Activated gamma-delta T cell treated with anti-CD3 and anti-CD28 coated beads, Interleukin-2, amount 50 U/mL, for 16 hours (primary cell): Measurements from ENCODE around the gene IGF2BP2.
A peak's percentile ranks its signal among the peaks of the same experiment; 100 is the strongest.
"Not testable (repeated sequence)": the region's sequence is repeated elsewhere in the genome, so short reads cannot be mapped to it uniquely, and the experiment has no call there.

Source experiments
- DNase-seq: peaks from one replicate; pipeline ENCODE4 v3.0.0-alpha.2; 2020; ENCODE audit warnings: low read depth

IGF2BP2 gene

DNA sequence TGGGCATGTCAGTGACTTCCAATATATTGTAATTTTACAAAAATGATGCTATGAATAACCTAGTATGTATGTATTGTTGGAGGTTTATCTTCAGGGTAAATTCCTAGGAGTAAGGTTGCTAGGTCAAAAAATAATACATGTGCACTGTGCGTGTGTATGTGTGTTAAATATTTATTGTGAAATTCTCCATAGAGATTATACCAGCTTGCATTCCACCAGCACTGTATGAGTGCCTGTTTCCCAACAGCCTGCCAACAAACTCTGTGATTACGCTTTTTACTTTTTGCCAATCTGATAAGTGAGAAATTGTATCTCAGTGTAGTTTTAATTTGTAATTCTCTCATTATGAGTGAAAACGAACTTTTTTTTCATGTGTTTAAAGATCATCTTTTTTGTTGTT lies 12.6 kb upstream of the IGF2BP2 start:
- no peak for DNase-seq

DNA sequence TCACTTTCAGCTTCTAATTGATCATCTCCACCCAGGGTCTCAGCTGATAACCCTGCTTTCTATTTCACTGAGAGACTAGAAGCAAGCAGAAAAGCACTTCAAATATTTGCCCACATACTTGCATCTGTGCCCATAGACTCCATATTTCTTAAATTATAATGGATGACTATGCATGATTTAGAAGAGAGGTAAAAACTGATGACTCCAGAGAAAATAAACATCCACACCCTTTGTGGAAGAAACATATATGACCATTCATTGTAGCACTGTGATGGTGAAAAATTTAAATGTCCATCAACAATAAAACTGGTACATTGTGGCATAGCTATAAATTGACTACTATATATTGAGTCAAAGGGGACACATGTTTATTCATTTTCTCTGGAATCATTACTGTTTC lies 7.1 kb upstream of the IGF2BP2 start:
- no peak for DNase-seq

DNA sequence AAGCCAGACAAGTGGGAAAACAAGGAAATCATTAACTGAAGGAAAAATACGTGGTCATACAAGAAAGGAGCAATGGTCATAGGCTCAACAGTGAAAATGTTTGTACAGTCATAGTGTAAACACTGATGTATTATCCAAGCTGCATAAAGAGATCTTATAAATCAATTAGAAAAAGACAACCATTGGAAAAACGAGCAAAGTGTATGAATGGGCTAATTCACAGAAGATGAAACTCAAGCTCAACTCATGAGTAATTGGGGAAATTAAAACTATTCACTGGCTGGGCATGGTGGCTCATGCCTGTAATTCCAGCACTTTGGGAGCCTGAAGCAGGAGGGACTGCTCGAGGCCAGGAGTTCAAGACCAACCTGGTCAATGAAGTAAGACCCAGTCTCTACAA lies 6.4 kb upstream of the IGF2BP2 start:
- no peak for DNase-seq

DNA sequence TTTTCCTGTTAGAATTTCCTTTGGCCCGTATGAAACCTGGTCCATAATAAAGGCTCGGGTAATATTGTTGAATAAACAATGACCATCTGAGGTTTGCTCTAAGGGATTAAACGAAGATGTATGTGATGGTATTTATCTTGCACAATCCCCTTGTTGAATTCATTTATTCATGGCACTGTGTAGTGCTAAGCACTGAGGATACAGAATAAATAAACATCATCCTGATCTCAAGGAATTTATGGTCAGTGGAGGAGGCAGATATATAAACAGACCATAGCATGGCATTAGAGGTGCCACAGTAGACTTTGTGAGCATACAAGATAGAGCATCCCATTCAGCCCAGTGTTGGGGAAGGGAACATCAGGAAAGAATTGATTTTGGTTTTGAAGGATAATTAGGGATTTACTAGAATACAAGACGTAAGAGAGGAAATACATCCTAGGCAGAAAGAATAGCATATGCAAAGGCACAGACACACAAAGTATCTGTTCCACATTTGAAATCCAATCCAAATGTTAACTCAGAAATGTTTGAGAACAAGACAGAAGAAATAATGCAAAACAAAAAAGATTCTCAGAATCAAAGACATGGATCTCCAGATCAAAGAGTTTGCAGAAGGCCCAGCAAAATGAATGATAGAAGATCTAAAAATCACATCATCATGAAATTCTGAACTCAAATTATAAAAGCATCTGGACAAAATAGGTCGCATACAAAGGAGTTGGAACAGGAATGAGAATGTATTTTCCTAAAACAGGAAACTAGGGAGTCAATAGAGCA lies 5.4 kb upstream of the IGF2BP2 start:
- DNase-seq, result no peak

DNA sequence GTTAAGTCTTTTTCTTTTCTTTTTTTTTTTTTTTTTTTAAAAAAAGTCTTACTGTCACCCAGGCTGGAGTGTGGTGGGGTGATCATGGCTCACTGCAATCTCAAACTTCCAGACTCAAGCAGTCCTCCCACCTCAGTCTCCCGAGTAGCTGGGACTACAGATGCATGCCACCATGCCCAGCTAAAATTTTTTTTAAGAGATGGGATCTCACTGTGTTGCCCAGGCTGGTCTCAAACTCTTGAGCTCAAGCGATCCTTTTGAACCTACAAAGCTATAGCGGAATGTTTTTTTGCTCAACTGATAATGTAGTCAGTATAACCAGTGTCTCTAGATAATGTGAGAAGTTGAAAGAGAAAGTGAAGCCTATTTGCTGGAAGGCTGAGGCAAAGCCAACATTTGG lies 3.9 kb upstream of the IGF2BP2 start:
- DNase-seq, result no peak

DNA sequence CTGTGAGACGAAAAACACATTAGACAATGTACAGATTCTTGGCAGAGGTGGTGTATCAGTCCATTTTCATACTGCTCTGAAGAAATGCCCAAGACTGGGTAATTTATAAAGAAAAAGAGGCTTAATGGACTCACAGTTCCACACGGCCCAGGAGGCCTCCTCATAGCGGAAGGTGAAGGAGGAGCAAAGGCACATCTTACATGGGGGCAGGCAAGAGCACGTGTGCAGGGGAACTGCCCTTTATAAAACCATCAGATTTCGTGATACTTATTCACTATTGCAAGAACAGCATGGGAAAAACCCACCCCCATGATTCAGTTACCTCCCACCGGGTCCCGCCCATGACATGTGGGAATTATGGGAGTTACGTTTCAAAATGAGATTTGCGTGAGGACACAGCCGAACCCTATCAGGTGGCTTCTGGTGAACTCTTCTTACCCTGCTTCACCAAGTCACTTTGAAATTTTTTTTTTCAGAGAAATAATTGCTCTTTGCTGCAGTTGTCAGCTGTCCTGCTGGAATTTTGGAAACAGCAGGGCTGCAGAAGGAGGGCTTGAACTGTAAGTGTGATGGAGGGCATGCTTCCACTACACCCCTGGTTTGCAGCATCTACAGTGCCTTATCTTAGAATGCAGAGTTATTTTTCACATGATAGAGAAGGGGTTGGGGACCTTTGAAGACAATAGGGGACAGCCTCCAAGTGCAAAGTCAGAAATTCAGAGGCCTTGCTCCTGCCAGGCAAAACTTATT lies 2.9 kb upstream of the IGF2BP2 start:
- DNase-seq, result no peak

DNA sequence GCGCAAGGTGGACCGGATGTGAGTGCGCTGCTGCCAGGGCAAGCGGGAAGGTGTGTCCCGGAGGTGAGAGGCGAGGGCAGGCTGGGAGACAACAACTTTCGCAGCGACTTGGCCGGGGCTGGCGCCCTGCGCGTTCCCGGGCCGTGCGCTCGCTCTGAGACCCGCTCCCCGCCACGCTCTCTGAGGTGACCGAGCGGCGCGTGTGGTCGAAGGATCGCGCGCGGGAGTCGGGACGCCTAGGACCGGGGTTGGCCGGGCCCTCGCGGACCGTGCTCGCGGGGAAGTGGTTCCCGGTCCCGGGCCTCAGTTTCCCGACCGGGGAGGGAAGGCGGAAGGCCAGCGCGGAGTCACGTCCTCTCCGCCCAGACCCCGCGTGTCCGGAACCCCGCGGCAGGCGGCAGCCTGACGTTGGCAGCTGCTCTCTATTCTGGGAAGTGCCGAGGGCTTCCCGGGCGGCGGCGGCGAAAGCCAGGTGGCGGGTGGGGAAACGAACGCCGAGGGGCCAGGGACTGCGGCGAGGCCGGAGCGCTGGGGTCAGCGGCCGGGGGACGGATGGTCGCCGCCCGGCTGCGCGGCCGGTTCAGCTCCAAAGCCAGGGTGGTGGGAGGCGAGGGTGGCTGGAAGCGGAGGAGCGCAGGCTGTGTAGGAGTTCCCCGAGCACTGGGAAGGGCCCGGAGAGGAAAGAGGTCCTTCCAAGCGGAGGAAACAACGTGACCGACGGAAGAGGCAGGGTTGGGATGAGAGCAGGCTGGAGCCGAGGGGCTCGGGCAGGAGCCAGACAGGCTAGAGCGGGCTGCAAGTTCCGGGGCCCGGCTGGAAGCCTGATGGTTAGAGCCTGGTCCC lies 1.0 kb upstream of the IGF2BP2 start:
- peak; percentile 14 for DNase-seq

DNA sequence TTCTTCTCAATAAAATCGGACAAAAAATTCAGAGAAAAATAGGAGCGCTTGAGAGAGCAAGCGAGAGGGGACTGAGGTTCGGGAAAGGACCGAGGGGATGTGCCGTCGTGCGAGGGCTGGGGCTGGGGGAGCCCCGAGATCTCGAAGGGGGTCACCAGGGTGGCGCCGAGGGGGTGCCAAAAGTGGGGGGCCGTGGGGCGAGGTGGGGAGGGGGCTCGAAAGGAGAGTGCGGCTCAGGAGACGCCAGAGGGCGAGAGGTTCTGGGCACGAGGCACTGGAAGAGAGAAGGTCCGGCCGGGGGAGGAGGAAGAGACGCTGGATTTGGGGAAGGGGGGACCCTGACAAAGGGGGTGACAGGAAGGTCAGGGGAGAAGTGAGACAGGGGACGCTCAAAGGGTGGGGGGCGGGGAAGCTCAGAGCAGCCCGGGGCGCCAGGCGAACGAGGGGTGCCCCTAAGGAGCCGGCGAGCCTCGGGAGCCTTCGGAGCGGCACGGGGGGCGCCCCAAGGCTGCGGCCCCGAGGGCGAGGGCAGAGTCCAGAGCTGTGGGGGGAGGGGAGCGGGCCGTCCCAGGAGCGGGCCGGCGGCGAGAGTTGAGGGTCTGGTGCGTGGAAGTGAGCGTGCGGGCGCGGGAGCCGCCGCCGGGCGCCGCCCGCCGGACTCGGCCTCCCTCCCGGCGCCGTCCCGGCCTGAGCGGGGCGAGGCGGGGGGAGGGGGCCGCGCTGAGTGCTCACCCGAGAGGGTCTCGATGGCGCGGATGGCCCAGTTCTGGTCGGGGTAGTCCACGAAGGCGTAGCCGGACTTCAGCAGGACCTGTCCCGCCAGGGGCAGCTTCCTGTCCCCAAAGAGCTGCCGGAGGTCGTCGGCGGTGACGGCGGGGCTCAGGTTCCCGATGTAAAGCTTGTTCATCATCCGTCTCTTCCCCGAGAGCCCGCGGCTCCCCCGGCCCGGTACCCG lies 514 bp downstream of the IGF2BP2 start:
- DNase-seq, result no peak

DNA sequence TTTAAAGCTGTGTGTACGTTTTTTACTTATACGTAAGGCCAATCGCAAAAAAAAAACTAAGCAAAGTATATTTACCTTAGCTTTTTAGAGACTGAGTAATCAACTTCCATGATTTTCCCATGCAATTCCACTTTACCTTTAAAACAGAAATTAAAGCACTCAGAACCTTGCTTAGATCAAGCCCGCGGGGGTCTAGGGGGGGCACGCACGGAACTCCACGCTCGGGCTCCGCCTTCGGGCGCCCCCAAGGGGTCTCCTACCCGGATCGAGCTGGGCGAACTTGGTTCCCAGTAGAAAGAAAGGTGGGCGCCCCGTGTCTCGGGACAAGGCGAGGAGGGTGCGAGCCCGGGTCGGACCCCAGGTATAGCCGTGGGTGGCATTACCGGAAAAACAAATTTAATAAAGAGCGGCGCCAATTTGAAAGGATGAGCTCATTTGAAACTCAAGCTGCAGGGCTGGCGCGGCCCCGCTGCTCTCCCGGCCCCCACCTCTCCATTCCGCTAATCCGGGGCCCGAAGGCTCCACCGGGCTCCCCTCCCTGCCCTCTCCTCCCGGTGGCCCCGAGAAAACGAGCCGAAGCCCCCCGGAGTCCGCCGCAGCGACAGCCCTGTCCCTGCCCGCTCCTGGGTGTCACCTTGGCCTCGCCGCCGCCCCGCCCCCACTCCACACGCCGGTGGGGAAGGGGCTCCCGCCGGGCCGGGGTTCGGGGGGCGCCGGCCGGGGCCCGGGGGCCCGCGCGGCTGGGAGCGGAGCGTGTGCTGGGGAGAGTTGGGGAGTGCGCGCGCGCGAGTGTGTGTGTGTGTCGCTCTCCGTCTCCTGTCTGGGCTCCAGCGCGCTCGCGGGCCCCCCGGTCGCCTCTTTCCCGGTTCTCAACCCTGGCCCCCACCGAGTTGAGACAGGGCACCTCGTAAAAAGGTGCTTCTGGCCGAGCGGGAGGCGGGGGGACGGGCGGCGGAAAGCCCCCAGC lies 1.5 kb downstream of the IGF2BP2 start:
- DNase-seq, result no peak

DNA sequence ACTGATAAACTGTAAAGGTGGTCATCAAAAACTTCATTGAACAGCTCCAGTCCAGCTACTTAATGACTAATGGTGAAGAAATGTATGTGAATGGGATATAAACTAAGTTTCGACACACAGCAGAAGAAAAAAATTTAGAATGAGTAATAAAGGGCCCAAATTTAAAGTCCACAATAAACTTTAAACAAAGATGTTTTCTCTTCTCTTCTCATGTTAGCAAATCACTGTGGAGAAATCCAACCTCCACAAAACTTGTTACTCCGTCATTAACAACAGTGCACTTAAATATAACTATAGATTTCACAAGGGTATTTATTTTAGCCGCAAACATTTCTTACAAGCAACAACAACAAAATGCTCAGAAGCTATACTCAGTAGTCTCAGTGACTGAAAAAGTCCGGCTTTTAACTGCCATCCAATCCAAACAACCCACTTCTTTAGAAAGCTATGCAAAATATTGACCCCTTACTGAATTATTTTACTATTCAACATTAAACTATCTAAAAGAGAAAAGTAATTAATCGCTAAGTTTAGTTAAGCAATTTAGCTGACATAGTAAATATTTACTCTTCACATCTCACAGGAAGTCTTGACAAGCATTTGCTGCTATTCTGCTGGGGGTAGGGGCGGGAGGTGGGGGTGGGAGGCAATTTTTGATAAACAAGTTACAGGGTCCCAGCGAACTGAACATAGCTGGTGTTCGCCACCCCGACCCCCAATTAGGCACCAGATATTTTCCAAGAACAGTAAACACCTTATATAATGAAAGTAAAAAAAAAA lies 2.4 kb downstream of the IGF2BP2 start:
- DNase-seq, result no peak

DNA sequence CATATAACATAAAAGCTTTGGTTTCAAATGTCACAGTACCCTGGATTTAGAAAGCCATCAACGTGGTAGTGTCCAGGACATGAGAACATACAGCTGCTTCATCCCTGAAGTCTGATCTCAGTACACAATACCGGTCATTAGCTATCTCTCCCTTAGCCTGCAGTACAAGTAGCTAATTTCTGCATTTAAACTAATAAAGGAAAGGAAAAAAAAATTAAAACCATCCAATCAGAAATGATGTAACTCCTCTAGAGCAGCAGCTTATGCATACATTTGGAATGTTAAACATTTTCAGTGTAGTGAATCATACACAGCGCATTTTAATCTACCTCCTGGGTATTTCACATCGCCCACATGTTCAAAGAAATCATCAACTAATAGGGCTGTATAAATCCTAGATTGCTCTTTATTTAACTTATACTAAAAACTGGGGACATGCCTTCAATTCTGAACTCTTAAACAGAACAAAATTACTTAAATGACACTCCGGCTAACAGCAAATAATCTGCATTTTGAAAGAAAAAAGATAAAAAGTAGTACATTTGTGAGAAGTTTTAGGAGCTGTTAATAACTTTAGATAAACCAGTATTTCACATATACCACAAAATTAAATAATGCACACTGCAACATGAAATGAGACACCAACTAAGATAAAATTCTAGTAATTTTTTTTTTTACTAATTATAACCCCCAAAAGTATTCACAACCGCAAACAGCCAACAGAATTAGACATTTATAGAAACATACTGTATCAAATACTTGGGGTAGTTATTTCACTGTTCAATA lies 3.7 kb downstream of the IGF2BP2 start:
- no peak for DNase-seq

DNA sequence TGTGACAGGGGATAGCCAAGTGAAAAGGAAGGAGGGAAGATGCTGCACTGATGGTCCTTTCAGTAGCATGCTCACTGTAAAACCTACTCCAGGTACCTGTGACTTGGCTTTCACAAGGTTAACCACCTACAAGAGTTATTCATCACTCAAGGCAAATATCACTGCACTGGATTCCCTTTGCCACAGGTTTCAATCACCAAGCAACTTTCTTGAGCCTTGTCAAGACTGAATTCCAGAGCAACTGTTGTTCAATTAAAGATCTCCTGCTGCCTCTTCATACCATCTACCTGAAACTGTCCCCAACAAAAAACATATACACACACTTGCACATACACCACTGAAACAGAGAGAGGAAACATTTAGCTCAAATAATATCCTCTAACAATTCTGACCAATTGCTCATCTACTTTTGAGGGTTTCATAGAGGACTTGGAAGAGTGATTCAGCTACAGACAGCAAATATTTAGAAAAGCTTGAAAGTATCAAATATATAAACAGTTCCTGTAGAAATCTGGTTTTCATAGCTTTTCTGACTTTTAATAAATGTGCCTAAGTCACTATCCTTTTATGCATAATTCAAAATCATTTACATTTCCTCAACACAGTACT lies 6.5 kb downstream of the IGF2BP2 start:
- DNase-seq, result no peak

DNA sequence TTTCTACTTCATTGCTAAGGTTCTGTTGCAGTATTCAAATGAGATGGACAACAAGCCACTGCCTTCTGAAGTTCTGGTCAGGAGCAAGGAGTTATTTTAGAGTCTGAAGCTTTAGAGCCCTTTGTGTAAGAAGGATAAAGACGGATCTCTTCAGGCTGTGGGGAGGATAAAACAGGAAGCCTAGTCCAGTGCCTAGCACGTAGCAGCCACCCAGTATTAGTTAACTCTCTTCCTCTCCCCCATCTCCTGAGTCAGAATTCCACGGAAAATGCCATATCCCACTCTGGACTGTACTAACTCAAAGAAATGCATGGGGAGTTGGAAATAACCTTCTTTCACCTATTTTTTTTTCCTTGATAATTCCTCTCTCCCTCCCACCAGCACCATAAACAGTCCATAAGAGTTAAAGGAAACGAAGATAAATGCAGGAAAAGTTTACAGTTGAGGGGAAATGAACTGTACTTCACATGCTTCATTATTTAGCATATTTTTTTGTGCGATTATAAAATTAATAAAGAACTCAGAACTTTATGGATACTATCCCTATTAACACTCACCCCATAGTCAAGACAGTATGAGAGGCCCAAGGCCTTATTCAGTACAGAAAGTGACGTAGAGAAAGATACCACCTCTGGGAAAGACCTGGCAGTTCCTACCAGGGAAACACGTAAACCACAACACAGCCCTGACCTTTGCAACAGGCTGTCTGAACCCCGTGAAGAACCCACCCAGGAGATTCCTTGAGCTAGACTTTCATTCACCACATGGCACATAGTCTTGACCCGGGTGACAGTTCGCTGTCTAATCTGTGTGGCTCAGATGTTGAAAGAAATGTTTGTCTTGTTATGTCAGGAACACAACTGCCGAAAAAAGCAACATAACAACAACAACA lies 9.2 kb downstream of the IGF2BP2 start:
- no peak for DNase-seq

DNA sequence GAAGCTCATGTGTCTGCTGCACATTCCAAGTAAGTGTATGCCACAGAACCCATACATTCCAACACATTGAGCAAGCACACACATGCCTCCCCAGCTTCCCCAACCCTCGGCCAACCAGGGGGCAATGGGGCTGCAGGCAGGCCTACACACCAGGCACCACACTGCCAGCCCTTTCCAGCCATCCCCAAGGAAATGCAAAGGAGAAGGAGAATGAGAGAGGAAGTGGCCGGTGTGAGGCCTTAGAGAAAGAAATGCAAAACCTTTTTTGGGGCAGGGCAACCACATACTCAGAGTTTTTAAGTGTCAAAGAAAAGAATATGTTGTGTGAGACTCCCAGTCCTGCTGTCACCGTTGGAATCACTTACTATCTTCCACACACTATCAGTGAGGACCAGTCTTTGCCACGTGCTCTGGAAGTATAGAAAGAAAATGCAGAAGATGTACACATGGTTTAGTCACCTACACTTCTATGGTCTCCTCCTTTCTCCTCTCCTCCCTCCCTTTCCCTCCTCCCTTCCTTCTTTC lies 11.1 kb downstream of the IGF2BP2 start:
- no peak for DNase-seq

DNA sequence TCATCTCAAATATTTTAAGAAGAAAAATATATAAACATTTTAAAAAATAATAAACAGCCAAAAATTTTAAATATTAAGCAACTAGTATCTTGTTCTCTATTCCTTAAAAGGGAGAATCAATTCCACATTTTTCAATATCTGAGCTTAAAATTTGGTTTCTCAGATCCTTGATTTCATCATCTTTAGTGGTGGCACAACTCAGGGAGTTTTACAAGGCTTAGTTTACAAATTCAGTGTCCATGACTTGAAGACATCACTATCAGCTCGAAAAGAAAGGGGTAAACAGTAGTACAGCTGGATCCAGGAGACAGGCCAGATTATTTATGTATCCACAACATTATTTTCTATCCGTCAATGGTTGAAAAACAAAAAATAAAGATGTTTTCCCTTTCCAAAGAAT lies 11.6 kb downstream of the IGF2BP2 start:
- no peak for DNase-seq

DNA sequence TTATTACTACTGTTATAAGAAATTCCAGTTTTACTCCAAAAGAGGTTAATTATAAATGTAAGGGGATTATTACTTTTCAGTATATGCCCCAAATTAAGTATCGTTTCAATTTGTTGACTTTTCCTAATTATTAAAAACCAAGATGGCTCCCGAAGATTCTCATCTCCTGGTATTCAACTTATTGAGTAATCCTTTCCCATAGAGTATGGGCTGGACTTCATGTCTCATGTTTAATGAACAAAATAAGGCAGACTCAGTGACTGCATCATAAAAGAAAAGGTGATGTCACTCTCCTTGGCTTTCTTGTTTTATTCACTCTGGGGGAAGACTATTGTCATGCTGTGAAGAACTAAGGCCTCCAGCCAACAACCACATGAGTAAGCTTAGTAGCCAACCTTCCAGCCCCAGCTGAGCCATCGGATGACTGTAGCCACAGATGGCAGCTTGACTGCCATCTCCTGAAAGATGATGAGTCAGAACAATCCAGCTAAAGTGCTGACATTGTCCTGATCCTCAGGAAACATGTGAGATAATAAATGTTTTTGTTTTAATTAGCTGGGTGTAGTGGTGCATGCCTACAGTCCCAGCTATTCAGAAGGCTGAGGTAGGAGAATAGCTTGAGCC lies 17.3 kb downstream of the IGF2BP2 start:
- no peak for DNase-seq

DNA sequence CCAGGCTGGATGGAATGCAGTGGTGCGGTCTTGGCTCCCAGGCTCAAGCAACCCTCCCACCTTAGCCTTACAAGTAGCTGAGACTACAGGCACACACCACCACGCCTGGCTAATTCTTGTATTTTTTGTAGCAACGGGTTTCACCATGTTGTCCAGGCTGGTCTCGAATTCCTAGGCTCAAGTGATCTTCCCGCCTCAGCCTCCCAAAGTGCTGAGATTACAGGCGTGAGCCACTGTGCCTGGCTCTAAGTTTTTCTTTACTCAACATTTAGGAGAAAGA lies 26.1 kb downstream of the IGF2BP2 start:
- DNase-seq, result not testable (repeated sequence)
